ENCODE results near the gene SVEP1. TPM values are rescaled to one million over a fixed set of nuclear protein-coding genes. Genes with fewer than 3 reads are reported as not detected.

SVEP1 gene
- total RNA-seq, 1 donor from 2014 or later, result 6.8 TPM

- ATAC-seq (ENCODE audit: poor library complexity) (no peak), DNase-seq (no peak)
- intact Hi-C loops (cut with DNase I), result no loop called here
Observed at GRCh38 chr9:110583237-110583636, 3.7 kb upstream of the SVEP1 start.

GRCh38 chr9:110582156-110582555 lies 2.6 kb upstream of the SVEP1 start:
- intact Hi-C loops (cut with DNase I), result no loop called here
- DNase-seq (no peak), ATAC-seq (ENCODE audit: poor library complexity) (no peak)

- no peak for DNase-seq
- no peak for ATAC-seq (ENCODE audit: poor library complexity)
- intact Hi-C loops (cut with DNase I), result no loop called here
Observed at GRCh38 chr9:110580850-110581249, 1.3 kb upstream of the SVEP1 start.

GRCh38 chr9:110579862-110580219 lies 300 bp upstream of the SVEP1 start:
- intact Hi-C loops (cut with DNase I), result no loop called here
- DNase-seq (peak; percentile 63), ATAC-seq (ENCODE audit: poor library complexity) (peak; percentile 28)

GRCh38 chr9:110578575-110579033 lies 937 bp downstream of the SVEP1 start:
- intact Hi-C loops (cut with DNase I), result no loop called here
- DNase-seq, result no peak
- ATAC-seq (ENCODE audit: poor library complexity), result no peak

- ATAC-seq (ENCODE audit: poor library complexity), result no peak
- intact Hi-C loops (cut with DNase I), result no loop called here
- DNase-seq, result no peak
Observed at GRCh38 chr9:110575945-110576344, 3.6 kb downstream of the SVEP1 start.

- intact Hi-C loops (cut with DNase I), result no loop called here
- no peak for ATAC-seq (ENCODE audit: poor library complexity)
- no peak for DNase-seq
Observed at GRCh38 chr9:110575169-110575568, 4.4 kb downstream of the SVEP1 start.

- ATAC-seq (ENCODE audit: poor library complexity), result no peak
- intact Hi-C loops (cut with DNase I), result no loop called here
Observed at GRCh38 chr9:110573305-110573704, 6.2 kb downstream of the SVEP1 start.

GRCh38 chr9:110571801-110572483 lies 7.6 kb downstream of the SVEP1 start:
- no peak for ATAC-seq (ENCODE audit: poor library complexity)
- no peak for DNase-seq
- intact Hi-C loops (cut with DNase I), result no loop called here

More at GRCh38 chr9:110573305-110573704, 6.2 kb downstream of the SVEP1 start:
- no peak for DNase-seq

GRCh38 chr9:110566156-110566555 lies 13.4 kb downstream of the SVEP1 start:
- intact Hi-C loops (cut with DNase I), result no loop called here
- DNase-seq (no peak), ATAC-seq (ENCODE audit: poor library complexity) (no peak)

- intact Hi-C loops (cut with DNase I), result no loop called here
- ATAC-seq (ENCODE audit: poor library complexity) (no peak), DNase-seq (no peak)
Observed at GRCh38 chr9:110561826-110562225, 17.7 kb downstream of the SVEP1 start.

GRCh38 chr9:110559869-110560268 lies 19.7 kb downstream of the SVEP1 start:
- ATAC-seq (ENCODE audit: poor library complexity), result no peak

GRCh38 chr9:110555551-110556331 lies 23.8 kb downstream of the SVEP1 start:
- DNase-seq (peak; percentile 71), ATAC-seq (ENCODE audit: poor library complexity) (peak; percentile 92)
- intact Hi-C loops (cut with DNase I), result no loop called here

More at GRCh38 chr9:110559869-110560268, 19.7 kb downstream of the SVEP1 start:
- DNase-seq, result no peak
- intact Hi-C loops (cut with DNase I), result no loop called here

GRCh38 chr9:110546411-110546871 lies 33.1 kb downstream of the SVEP1 start:
- ATAC-seq (ENCODE audit: poor library complexity) (peak; percentile 79), DNase-seq (no peak)
- intact Hi-C loops (cut with DNase I), result no loop called here

- no peak for ATAC-seq (ENCODE audit: poor library complexity)
- intact Hi-C loops (cut with DNase I), result no loop called here
- no peak for DNase-seq
Observed at GRCh38 chr9:110545705-110546104, 33.8 kb downstream of the SVEP1 start.

GRCh38 chr9:110543631-110544051 lies 35.9 kb downstream of the SVEP1 start:
- DNase-seq, result peak; percentile 57
- intact Hi-C loops (cut with DNase I), result no loop called here
- peak; percentile 32 for ATAC-seq (ENCODE audit: poor library complexity)

GRCh38 chr9:110541950-110542349 lies 37.6 kb downstream of the SVEP1 start:
- ATAC-seq (ENCODE audit: poor library complexity) (no peak), DNase-seq (no peak)
- intact Hi-C loops (cut with DNase I), result no loop called here

- DNase-seq (no peak), ATAC-seq (ENCODE audit: poor library complexity) (no peak)
- intact Hi-C loops (cut with DNase I), result no loop called here
Observed at GRCh38 chr9:110538647-110539041, 40.9 kb downstream of the SVEP1 start.

GRCh38 chr9:110537841-110538646 lies 41.5 kb downstream of the SVEP1 start:
- ATAC-seq (ENCODE audit: poor library complexity) (peak; percentile 38), DNase-seq (no peak)
- intact Hi-C loops (cut with DNase I), result no loop called here

Measured in Right ventricle myocardium superior (tissue), 1 donor.